ENCODE measurements around the gene DTNB.
A peak's percentile ranks its signal among the peaks of the same experiment; 100 is the strongest.

DTNB gene

DNA sequence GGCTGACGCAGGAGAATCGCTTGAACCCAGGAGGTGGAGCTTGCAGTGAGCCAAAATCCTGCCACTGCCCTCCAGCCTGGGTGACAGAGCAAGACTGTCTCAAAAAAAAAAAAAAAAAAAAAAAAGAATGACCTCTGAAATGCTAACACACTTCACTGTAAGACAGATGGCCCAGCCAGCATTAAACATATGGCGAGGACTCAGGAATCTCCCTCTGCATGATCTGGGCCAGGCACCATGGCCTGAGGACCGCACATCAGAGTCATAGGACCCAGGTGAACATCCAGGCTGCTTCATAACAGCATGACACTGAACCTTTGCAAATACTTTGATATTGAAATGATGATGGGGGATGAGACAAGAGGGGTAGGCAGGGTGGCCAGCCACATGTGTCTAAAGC, 275.6 kb downstream of the DTNB start:
- TF ChIP-seq, protein P1, sequence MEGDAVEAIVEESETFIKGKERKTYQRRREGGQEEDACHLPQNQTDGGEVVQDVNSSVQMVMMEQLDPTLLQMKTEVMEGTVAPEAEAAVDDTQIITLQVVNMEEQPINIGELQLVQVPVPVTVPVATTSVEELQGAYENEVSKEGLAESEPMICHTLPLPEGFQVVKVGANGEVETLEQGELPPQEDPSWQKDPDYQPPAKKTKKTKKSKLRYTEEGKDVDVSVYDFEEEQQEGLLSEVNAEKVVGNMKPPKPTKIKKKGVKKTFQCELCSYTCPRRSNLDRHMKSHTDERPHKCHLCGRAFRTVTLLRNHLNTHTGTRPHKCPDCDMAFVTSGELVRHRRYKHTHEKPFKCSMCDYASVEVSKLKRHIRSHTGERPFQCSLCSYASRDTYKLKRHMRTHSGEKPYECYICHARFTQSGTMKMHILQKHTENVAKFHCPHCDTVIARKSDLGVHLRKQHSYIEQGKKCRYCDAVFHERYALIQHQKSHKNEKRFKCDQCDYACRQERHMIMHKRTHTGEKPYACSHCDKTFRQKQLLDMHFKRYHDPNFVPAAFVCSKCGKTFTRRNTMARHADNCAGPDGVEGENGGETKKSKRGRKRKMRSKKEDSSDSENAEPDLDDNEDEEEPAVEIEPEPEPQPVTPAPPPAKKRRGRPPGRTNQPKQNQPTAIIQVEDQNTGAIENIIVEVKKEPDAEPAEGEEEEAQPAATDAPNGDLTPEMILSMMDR (IDR thresholded peaks at IDR 0.05; ENCODE audit: insufficient read depth, low read depth, low read length, missing control alignments) = no peak

DNA sequence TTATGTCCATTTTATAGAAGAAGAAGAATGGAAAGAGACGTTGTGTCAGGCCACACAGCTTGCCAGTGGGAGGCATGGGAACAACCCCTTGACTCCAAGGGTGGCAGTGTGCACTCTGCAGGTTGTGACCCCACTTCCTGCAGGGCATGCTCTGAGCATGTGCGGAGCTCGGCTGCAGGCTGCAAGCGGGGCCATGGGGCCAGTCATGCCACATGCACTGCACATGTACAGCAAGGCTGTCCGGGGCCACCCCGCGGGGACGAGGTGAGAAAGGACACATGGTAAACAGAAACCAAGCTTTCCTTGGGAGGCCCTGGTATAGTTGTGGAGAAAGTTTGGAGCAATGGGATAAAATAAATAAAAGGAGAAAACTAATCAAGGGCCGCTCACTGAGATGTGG, 284.2 kb downstream of the DTNB start:
- TF ChIP-seq, protein P1 (IDR thresholded peaks at IDR 0.05; ENCODE audit: insufficient read depth, low read depth, low read length, missing control alignments) = no peak

More for the DNA sequence above, 275.6 kb downstream of the DTNB start:
- DNase-seq (ENCODE audit: low read depth) = no peak
- H3K4me3 ChIP-seq (ENCODE audit: low read length) = no peak overlapping the region

DNA sequence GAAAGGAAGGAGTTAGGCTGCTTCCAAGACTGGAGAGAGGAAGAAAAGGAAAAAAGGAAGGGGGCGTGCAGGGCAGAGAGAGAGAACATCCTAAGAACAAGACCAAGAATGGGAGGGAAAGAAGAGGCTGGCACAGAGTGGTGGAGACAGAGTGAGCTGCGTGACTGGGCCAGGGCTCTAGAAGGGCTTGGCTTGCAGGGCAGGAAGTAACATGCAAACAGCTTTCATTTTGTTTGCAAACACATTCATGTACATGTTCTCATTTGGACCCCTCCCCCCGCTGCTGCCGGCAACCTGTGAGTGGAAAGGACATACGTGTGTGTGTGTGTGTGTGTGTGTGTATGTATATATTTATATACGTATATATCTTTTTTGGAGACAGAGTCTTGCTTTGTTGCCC, 284.9 kb downstream of the DTNB start:
- DNase-seq (ENCODE audit: low read depth) = peak; percentile 54
- TF ChIP-seq, protein P1 (IDR thresholded peaks at IDR 0.05; ENCODE audit: insufficient read depth, low read depth, low read length, missing control alignments) = no peak
- no peak overlapping the region for H3K4me3 ChIP-seq (ENCODE audit: low read length)

More for the DNA sequence above, 284.2 kb downstream of the DTNB start:
- no peak for DNase-seq (ENCODE audit: low read depth)
- no peak overlapping the region for H3K4me3 ChIP-seq (ENCODE audit: low read length)

DNA sequence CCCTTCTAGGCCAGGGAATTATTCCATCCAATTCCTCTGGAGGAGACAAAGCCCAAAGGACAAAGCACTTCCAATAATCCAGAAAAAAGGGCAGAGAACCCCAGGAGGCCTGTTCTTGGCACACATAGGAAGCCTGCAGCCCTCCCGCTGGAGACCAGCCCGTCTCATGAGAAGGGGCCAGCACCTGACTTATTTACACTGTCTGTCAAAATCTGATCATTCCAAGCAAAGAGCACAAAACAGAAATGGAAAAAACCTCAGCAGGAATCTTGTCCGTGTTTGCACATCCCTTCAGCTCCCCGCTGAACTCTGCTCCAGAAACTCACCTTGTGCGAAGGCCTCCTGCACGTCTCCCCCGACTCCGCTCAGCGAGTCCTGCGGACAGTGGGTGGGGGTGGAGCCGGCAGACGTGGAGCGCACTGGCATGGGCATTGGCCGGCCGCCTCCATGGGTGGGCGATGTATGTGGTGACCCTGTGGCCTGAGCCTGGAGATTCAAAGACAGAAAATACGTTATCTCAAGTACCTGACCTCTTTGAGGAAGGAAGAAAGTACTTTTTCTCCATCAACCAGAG, 285.4 kb downstream of the DTNB start:
- TF ChIP-seq, protein P1 (IDR thresholded peaks at IDR 0.05; ENCODE audit: insufficient read depth, low read depth, low read length, missing control alignments) = no peak
- H3K4me3 ChIP-seq (ENCODE audit: low read length) = no peak overlapping the region
- DNase-seq (ENCODE audit: low read depth) = no peak

DNA sequence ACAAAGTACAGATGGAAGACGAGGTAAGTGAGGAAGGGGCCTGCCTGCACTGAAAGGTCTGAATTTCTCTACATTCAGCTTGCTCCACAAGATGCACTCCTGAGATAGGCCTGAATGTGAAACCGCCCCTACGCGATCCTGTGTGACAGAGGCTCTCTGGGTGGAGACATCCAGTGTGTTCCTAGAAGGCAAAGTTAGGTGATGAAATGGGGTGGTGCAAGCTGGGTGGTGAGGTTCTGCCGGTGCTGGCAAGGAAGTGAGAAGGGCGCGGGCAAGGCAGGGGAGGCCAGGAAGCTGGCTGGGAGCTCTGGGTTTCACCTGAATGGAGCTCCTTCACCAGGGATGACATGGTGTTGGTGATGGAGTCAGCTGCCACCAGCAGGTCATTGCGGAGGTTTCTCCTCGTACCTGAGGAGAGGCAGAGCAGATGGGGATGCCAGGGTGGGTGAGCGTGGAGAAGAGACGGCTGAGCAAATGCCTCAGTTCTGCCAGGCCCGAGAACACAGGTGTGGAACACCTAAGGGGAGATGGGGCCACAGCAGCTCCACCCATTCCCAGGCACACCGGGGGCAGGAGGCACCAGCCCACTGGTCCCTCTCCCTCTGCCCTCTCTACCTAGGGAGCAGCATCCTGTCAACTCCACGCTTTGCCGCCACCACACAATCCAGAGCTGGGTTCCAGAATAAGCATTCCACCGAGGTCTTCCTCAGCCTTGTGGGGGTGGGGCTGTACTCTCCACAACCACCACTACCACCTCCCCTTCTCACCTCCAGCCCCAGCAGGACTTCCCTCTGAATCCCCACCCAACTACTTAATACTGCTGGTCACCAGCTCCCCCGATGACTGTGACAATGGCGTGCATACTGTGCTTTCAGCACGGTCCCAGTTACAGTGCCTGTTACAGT, 286.2 kb downstream of the DTNB start:
- DNase-seq (ENCODE audit: low read depth) = peak; percentile 65
- TF ChIP-seq, protein P1 (IDR thresholded peaks at IDR 0.05; ENCODE audit: insufficient read depth, low read depth, low read length, missing control alignments) = no peak

DNA sequence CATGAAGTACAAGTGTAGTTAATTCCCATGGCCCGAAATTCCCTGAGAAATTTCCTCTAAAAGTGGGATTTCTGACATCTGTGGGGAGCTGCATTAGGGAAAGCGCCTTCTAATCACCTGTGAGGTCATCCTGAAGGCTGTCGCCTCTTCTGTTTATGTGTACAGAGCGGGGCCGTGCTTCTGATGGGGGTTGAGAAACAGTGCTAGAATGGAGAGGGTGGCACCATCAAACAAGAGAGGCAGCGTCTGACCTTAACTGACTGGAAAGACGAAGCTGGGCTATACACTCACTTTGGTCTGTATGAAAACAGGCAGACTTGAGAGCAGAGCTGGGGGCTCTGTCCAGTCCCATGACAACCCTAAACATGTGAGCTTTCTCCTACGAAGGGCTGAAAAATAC, 287.5 kb downstream of the DTNB start:
- TF ChIP-seq, protein P1 (IDR thresholded peaks at IDR 0.05; ENCODE audit: insufficient read depth, low read depth, low read length, missing control alignments) = no peak
- DNase-seq (ENCODE audit: low read depth) = no peak

More for the DNA sequence above, 286.2 kb downstream of the DTNB start:
- H3K4me3 ChIP-seq (ENCODE audit: low read length) = no peak overlapping the region

More for the DNA sequence above, 287.5 kb downstream of the DTNB start:
- no peak overlapping the region for H3K4me3 ChIP-seq (ENCODE audit: low read length)

Measured in epithelial cell of esophagus (primary cell).